ENCODE data around the gene DDX27.

Gene DDX27

GRCh38 chr20:49281059-49281912 lies 62.1 kb downstream of the DDX27 start:
- no peak for DNase-seq (ENCODE audit: extremely low read depth, insufficient read length)
- Histone ChIP-seq H3K36me3 (ENCODE audit: control insufficient read depth, insufficient read depth, low read length) (peaks cover 49% of the 10 kb centered on the region), H3K4me3 (replicated peaks; ENCODE audit: low read depth, low read length) (peak overlapping the region; percentile 98), H3K27me3 (replicated peaks; ENCODE audit: control insufficient read depth, insufficient read depth, low read length) (no peaks in the 10 kb centered on the region)
- TF ChIP-seq, protein P1, sequence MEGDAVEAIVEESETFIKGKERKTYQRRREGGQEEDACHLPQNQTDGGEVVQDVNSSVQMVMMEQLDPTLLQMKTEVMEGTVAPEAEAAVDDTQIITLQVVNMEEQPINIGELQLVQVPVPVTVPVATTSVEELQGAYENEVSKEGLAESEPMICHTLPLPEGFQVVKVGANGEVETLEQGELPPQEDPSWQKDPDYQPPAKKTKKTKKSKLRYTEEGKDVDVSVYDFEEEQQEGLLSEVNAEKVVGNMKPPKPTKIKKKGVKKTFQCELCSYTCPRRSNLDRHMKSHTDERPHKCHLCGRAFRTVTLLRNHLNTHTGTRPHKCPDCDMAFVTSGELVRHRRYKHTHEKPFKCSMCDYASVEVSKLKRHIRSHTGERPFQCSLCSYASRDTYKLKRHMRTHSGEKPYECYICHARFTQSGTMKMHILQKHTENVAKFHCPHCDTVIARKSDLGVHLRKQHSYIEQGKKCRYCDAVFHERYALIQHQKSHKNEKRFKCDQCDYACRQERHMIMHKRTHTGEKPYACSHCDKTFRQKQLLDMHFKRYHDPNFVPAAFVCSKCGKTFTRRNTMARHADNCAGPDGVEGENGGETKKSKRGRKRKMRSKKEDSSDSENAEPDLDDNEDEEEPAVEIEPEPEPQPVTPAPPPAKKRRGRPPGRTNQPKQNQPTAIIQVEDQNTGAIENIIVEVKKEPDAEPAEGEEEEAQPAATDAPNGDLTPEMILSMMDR (IDR thresholded peaks at IDR 0.05; ENCODE audit: insufficient read depth, low read length, poor library complexity, severe bottlenecking), result no peak

- no peaks in the 10 kb centered on the region for H3K27me3 ChIP-seq (replicated peaks; ENCODE audit: control insufficient read depth, insufficient read depth, low read length)
- TF ChIP-seq, protein P1 (IDR thresholded peaks at IDR 0.05; ENCODE audit: insufficient read depth, low read length, poor library complexity, severe bottlenecking), result no peak
- no peak for DNase-seq (ENCODE audit: extremely low read depth, insufficient read length)
- H3K36me3 ChIP-seq (ENCODE audit: control insufficient read depth, insufficient read depth, low read length), result peaks cover 56% of the 10 kb centered on the region
- peak overlapping the region; percentile 98 for H3K4me3 ChIP-seq (replicated peaks; ENCODE audit: low read depth, low read length)
These were observed 62.8 kb downstream of the DDX27 start for GRCh38 chr20:49281913-49282467.

DNA sequence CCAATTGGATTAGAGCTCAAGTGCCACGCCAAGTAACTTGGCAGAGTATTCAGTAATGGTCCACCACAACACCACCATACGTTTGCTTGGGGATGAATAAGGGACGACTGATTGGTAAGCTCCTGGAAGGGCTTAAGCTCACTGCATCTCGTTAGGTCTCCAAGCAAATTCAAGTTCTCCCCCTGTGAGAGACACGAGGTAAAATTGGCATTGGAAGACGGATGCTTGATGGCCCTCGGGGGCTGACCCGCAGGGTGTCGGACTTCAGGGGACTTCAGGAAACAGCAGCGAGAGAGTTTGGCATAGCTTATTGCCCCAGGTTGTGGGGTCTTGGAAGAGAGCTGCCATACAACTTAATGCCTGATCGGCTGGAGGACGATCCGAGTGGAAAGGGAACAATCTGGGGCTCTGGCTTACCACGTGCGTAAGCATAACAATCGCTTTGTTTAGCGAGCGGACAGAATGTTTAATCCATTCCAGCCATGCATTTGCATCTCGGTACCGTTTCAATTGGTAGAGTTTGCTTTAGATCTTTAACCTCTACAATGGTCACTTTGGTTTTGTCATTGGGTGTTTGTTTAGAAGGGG lies 63.5 kb downstream of the DDX27 start:
- Histone ChIP-seq H3K4me3 (replicated peaks; ENCODE audit: low read depth, low read length) (peak overlapping the region; percentile 98), H3K27me3 (replicated peaks; ENCODE audit: control insufficient read depth, insufficient read depth, low read length) (no peaks in the 10 kb centered on the region), H3K36me3 (ENCODE audit: control insufficient read depth, insufficient read depth, low read length) (peaks cover 60% of the 10 kb centered on the region)
- no peak for DNase-seq (ENCODE audit: extremely low read depth, insufficient read length)
- TF ChIP-seq, protein P1 (IDR thresholded peaks at IDR 0.05; ENCODE audit: insufficient read depth, low read length, poor library complexity, severe bottlenecking), result no peak

DNA sequence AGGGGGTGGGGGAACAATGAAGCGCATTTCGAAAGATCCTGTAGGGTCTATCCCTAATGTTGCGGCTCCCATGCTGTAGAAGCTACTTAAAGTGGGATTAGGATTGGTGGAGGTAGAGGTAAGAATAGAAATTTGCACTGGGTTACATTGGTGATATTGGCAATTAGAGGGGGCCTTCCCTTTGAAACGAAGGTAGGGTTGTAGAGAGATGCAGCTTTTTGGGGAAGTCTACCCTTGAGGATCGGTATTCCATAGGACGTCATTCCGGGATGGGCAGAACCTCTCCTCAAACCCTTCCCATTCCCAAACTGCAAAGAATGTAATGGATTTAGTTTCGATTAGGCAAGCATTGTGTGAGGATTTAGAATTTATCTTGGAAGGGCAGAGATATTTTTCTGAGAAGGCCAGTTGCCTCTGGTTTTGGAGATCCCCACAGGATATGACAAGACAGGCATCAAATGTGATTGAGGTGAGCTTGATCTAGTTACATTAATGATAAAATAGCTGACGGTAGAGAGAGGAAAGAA lies 64.0 kb downstream of the DDX27 start:
- TF ChIP-seq, protein P1 (IDR thresholded peaks at IDR 0.05; ENCODE audit: insufficient read depth, low read length, poor library complexity, severe bottlenecking), result no peak
- DNase-seq (ENCODE audit: extremely low read depth, insufficient read length), result no peak
- Histone ChIP-seq H3K27me3 (replicated peaks; ENCODE audit: control insufficient read depth, insufficient read depth, low read length) (no peaks in the 10 kb centered on the region), H3K4me3 (replicated peaks; ENCODE audit: low read depth, low read length) (peak overlapping the region; percentile 98), H3K36me3 (ENCODE audit: control insufficient read depth, insufficient read depth, low read length) (peaks cover 60% of the 10 kb centered on the region)

- no peak for DNase-seq (ENCODE audit: extremely low read depth, insufficient read length)
- peaks cover 66% of the 10 kb centered on the region for H3K36me3 ChIP-seq (ENCODE audit: control insufficient read depth, insufficient read depth, low read length)
- peak overlapping the region; percentile 98 for H3K4me3 ChIP-seq (replicated peaks; ENCODE audit: low read depth, low read length)
- no peaks in the 10 kb centered on the region for H3K27me3 ChIP-seq (replicated peaks; ENCODE audit: control insufficient read depth, insufficient read depth, low read length)
- TF ChIP-seq, protein P1 (IDR thresholded peaks at IDR 0.05; ENCODE audit: insufficient read depth, low read length, poor library complexity, severe bottlenecking), result no peak
These were observed 64.7 kb downstream of the DDX27 start for GRCh38 chr20:49283703-49284625.
